ENCODE measurements around the gene ERMP1.

GRCh38 chr9:5760338-5760737 is 72.6 kb downstream of the ERMP1 start:
- TF ChIP-seq CTCF (conservative IDR thresholded peaks at IDR 0.05; ENCODE audit: low read length) (no peak), EZH2phosphoT487 (IDR thresholded peaks at IDR 0.05; ENCODE audit: borderline replicate concordance) (no peak)

Measured in Loucy (cell line).